Measurements from ENCODE around the gene IL9. TPM values are rescaled to one million over a fixed set of nuclear protein-coding genes. Genes with fewer than 3 reads are reported as not detected.

IL9 gene
- total and polyA plus RNA-seq, 2 of the 4 experiments (the other 2 are of a cell fraction), result not detected

DNA sequence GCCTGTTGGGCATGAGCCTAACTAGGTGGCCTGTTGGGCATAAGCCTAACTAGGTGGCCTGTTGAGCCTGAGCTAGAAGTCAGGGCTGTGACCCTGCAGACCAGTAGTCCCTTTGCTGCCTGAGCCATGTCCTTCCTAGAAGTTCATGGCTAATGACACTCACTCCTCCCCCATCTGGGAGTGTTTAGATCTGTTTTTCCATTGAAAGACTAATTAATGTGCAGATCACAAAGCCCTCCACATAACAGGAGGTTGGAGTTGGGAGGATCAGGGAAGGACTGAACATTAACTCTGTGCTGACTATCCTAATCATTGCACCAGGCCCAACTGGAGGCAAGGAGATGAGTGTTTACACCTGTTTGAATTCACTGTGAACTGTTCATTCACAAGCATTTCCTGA is 33.6 kb downstream of the IL9 start:
- Histone ChIP-seq H3K4me1 (ENCODE audit: control insufficient read depth, insufficient read depth, low read length) (no peaks in the 10 kb centered on the region), H4K20me1 (ENCODE audit: insufficient read depth, low read length) (no peaks in the 10 kb centered on the region), H2BK120ac (ENCODE audit: low read depth, low read length) (no peak overlapping the region), H2AFZ (replicated peaks; ENCODE audit: low read length, poor library complexity) (no peak overlapping the region), H4K8ac (ENCODE audit: low read depth in 2 of 2, low read length in 2 of 2) (no peak overlapping the region), H3K18ac (ENCODE audit: low read depth, low read length) (no peak overlapping the region), H2AK5ac (ENCODE audit: low read depth, low read length) (no peak overlapping the region), H3K79me1 (ENCODE audit: low read depth in 1 of 2, low read length in 2 of 2) (no peaks in the 10 kb centered on the region), H3K9ac (ENCODE audit: low read depth, low read length) (no peak overlapping the region), H4K5ac (ENCODE audit: low read depth, low read length) (no peak overlapping the region), H2BK15ac (ENCODE audit: low read depth, low read length) (no peak overlapping the region), H3K27me3 (ENCODE audit: control insufficient read depth, insufficient read depth, low read length) (no peaks in the 10 kb centered on the region; the same call in 1 of the 2 replicates), H3K27ac (ENCODE audit: insufficient read depth, low read length) (no peak overlapping the region), H4K91ac (ENCODE audit: insufficient read depth, low read depth, low read length) (no peak overlapping the region), H3K4me3 (ENCODE audit: insufficient read depth, low read depth, low read length) (no peak overlapping the region), H3K4ac (ENCODE audit: low read depth, low read length) (no peak overlapping the region), H3K56ac (ENCODE audit: extremely low read depth, insufficient read depth, low read length) (no peak overlapping the region), H2AK9ac (replicated peaks; ENCODE audit: low read depth, low read length, poor library complexity) (no peak overlapping the region), H2BK20ac (ENCODE audit: low read depth, low read length) (no peak overlapping the region), H3K23ac (ENCODE audit: low read depth, low read length) (no peak overlapping the region), H3K9me1 (ENCODE audit: insufficient read depth, low read length) (no peaks in the 10 kb centered on the region), H3K14ac (replicated peaks; ENCODE audit: low read depth, low read length) (no peak overlapping the region), H3K4me2 (ENCODE audit: low read depth, low read length) (no peak overlapping the region), H2BK5ac (ENCODE audit: low read depth, low read length, poor library complexity, severe bottlenecking) (no peak overlapping the region), H3K9me3 (ENCODE audit: control insufficient read depth, insufficient read depth, low read length) (no peaks in the 10 kb centered on the region), H3K36me3 (ENCODE audit: control insufficient read depth, insufficient read depth, low read length) (no peaks in the 10 kb centered on the region)
- intact Hi-C loops (cut with micrococcal nuclease) (no loop called here), in situ Hi-C loops (cut with MboI; ENCODE audit: low sequenced_read_pairs) (no loop called here), dilution Hi-C loops (cut with HindIII; ENCODE audit: low sequenced_read_pairs, unreplicated experiment) (no loop called here)
- BruUV-seq (replicated peaks), result no TSS peak
- POLR2A ChIA-PET (ENCODE audit: unreplicated experiment), result no interaction called here
- no peak for ATAC-seq (ENCODE audit: low read depth)
- CTCF ChIA-PET, result no interaction called here
- DNase-seq, result no peak
- TF ChIP-seq USF2 (IDR thresholded peaks at IDR 0.05; ENCODE audit: low read depth, low read length), result no peak
- no peak for TF ChIP-seq NFE2L2 (IDR thresholded peaks at IDR 0.05; ENCODE audit: low read depth, low read length)
- no peak for TF ChIP-seq RFX5 (IDR thresholded peaks at IDR 0.05; ENCODE audit: low read depth, low read length)
- TF ChIP-seq BHLHE40 (IDR thresholded peaks at IDR 0.05; ENCODE audit: low read depth, low read length), result no peak
- TF ChIP-seq, protein P1, sequence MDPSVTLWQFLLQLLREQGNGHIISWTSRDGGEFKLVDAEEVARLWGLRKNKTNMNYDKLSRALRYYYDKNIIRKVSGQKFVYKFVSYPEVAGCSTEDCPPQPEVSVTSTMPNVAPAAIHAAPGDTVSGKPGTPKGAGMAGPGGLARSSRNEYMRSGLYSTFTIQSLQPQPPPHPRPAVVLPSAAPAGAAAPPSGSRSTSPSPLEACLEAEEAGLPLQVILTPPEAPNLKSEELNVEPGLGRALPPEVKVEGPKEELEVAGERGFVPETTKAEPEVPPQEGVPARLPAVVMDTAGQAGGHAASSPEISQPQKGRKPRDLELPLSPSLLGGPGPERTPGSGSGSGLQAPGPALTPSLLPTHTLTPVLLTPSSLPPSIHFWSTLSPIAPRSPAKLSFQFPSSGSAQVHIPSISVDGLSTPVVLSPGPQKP (IDR thresholded peaks at IDR 0.05; ENCODE audit: borderline replicate concordance, low read depth, low read length), result no peak

Measured in IMR-90 (cell line).